Measurements from ENCODE around the gene MATCAP1.
A peak's percentile ranks its signal among the peaks of the same experiment; 100 is the strongest.

GRCh38 chr16:67228905-67229304 is 45.1 kb upstream of the MATCAP1 start:
- TF ChIP-seq POLR2AphosphoS5 (IDR thresholded peaks at IDR 0.05; ENCODE audit: low read depth, low read length) (no peak), POLR2A (IDR thresholded peaks at IDR 0.05; ENCODE audit: control extremely low read depth in 1 of 2, low read depth in 2 of 2, low read length in 2 of 2) (peak in 1 of 2 experiments; percentile 36; a peak in 1 of 3 replicates), EP300 (IDR thresholded peaks at IDR 0.05; ENCODE audit: borderline replicate concordance in 1 of 2, low read depth in 2 of 2, low read length in 2 of 2) (no peak)
- TF ChIP-seq, protein P1, sequence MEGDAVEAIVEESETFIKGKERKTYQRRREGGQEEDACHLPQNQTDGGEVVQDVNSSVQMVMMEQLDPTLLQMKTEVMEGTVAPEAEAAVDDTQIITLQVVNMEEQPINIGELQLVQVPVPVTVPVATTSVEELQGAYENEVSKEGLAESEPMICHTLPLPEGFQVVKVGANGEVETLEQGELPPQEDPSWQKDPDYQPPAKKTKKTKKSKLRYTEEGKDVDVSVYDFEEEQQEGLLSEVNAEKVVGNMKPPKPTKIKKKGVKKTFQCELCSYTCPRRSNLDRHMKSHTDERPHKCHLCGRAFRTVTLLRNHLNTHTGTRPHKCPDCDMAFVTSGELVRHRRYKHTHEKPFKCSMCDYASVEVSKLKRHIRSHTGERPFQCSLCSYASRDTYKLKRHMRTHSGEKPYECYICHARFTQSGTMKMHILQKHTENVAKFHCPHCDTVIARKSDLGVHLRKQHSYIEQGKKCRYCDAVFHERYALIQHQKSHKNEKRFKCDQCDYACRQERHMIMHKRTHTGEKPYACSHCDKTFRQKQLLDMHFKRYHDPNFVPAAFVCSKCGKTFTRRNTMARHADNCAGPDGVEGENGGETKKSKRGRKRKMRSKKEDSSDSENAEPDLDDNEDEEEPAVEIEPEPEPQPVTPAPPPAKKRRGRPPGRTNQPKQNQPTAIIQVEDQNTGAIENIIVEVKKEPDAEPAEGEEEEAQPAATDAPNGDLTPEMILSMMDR (IDR thresholded peaks at IDR 0.05; ENCODE audit: control extremely low read depth in 1 of 3, insufficient read depth in 1 of 3, low read depth in 1 of 3, low read length in 3 of 3) = no peak
